HuH-7.5 (cell line): ENCODE data around the gene PTTG1IP2.

Experiments
- DNase-seq: peaks from one replicate; pipeline ENCODE4 v3.0.0; 2011; ENCODE audit warnings: low spot score

PTTG1IP2 gene

GRCh38 chr7:90483251-90483650 is 13.8 kb downstream of the PTTG1IP2 start:
- DNase-seq: no peak

DNA sequence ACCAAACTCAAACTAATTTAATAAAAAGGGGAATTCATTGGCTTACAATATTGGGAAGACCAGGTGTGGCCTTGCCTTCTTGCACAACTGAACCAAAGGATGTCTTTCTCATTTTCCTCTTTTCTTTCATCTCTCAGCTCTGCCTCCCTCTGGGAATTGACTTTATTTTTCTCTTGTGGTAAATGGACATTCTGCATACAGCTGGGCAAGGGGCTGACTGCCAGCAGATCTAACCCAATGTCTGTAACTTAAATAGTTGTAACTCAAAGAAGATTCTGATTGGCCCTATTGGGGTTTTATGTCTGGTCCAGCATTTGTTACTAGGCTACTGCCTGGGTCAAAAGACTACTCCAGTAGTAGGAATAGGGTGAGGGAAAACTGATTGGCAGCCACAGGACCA is 15.3 kb downstream of the PTTG1IP2 start:
- DNase-seq: no peak

GRCh38 chr7:90485734-90486316 is 16.4 kb downstream of the PTTG1IP2 start:
- no peak for DNase-seq

DNA sequence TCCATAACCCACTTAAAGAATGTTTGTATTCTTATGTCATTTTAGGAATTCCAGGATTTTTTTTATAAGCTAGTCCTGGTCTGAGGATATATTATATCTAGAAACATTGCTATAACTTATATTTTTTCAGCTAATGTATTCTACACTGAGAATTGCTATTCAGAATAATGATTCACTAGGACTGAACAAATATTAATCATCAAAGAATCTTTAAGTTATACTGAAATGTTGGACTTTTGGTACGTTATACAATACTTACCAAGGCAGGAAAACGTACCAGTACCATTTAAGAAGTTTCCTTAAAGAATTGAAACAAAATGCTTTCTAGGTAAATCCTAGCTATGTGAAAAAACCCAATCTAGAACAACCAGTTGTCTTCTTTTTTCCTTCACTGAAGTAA is 18.4 kb downstream of the PTTG1IP2 start:
- DNase-seq: no peak

DNA sequence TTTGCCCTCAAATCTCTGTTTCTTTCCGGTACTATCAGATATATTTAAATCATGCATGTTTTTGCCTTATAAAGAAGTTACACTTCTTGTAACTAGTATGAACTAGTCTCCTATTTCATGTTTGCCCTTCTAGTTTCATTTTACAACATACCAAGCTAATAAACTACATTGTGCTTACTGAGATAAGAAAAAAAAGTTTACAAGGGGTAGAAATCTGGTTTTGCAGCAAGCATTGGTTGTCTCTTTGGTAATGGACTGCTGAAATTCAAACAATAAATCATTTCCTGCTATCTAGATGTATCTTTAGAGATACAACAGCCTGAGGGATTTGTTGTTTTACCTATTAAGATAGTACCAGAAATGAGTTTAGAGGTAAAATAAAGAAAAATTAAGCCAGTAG is 18.8 kb downstream of the PTTG1IP2 start:
- DNase-seq: no peak

GRCh38 chr7:90492250-90492649 is 22.8 kb downstream of the PTTG1IP2 start:
- no peak for DNase-seq

- peak; percentile 8 for DNase-seq
These were observed 25.8 kb downstream of the PTTG1IP2 start for GRCh38 chr7:90495241-90495640.

- no peak for DNase-seq
These were observed 33.1 kb downstream of the PTTG1IP2 start for GRCh38 chr7:90502539-90502938.

DNA sequence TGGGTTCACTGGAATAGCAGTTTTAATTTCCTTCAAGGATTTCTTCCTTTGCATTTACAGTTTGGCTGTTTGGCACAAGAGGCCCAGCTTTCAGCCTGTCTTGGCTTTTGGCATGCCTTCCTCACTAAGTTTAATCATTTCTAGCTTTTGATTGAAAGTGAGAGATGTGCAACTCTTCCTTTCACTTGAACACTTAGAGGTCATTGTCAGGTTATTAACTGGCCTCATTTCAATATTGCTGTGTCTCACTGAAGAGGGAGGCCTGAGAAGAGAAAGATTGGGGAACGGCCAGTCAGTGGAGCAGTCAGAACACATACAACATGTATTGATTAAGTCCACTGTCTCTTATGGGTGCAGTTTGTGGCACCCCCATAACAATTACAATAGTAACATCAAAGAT is 33.9 kb downstream of the PTTG1IP2 start:
- no peak for DNase-seq

GRCh38 chr7:90507692-90508091 is 38.3 kb downstream of the PTTG1IP2 start:
- no peak for DNase-seq

- no peak for DNase-seq
These were observed 42.3 kb downstream of the PTTG1IP2 start for GRCh38 chr7:90511776-90512175.

DNA sequence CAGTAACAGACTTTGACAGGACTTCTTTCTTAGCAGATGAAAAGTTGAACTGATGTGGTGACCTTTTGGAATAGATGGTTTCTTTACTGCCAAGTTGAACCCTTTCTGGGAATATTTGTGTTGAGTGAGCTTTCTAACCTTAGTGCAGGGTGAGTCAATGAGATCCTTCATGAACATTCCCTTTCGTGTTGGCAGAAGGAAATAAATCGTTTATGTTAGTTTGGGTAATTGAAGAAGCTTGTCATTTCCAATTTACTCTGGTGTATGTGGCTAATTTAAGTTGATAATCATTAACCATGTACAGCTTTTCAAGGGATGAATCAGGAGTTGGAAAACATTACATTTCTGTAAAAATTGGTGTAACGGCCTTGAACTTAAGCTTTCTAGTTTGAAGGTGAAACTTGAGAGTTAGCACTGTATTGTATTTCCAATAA is 43.4 kb downstream of the PTTG1IP2 start:
- no peak for DNase-seq

- no peak for DNase-seq
These were observed 46.8 kb downstream of the PTTG1IP2 start for GRCh38 chr7:90516257-90516656.

DNA sequence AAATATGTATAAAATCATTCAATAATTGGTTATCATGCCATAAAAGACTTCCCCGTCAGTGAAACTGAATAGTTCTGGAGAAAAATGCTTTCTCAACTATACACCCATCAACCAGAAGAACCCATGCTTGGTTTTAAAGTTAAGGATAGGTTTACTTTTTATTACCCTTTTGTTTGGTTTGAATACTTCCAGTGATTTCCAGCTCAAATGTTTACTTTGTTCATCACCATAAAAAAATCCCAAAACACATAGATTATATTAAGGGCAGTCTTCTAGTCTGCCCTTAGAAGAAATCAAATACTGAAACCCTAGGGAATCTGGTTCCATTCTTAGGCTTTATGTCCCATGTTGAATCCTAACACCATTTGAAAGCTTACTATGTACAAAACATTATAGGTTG is 49.2 kb downstream of the PTTG1IP2 start:
- DNase-seq: no peak

DNA sequence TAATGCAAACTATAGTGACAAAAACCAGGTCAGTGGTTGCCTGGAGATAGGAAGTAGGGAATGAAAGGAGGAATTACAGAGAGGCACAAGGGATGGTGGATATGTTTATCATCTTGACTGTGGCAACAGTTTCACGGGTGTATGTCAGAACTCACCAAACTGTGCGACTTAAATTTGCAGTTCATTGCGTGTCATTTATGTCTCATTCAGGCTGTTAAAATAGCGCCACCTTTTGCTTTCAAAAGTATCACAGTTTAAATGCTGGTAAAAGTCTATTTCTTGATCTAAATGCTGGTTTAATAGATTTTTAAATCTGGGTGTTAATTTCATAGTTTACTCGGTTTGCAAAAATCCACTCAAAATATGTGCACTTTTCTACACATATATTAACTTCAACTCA is 51.0 kb downstream of the PTTG1IP2 start:
- DNase-seq: no peak

DNA sequence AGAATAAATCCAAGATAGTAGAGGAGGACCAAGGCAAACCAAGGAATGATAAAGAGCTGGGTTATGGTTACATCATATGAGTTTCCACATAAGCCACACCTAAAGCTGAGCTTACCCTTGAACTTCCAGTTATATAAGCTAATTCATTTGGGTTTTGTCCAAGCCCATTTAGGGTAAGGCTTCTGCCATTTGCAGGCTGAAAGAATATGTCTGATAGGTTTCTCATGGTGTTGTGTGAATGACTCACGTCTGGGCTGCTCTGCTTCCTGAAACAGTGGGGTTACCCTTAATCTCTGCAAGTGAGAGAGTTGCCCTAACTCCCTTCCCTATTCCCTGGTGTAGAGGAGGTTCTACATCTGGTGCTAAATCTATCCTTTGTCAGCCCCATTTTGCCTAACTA is 60.8 kb downstream of the PTTG1IP2 start:
- no peak for DNase-seq

DNA sequence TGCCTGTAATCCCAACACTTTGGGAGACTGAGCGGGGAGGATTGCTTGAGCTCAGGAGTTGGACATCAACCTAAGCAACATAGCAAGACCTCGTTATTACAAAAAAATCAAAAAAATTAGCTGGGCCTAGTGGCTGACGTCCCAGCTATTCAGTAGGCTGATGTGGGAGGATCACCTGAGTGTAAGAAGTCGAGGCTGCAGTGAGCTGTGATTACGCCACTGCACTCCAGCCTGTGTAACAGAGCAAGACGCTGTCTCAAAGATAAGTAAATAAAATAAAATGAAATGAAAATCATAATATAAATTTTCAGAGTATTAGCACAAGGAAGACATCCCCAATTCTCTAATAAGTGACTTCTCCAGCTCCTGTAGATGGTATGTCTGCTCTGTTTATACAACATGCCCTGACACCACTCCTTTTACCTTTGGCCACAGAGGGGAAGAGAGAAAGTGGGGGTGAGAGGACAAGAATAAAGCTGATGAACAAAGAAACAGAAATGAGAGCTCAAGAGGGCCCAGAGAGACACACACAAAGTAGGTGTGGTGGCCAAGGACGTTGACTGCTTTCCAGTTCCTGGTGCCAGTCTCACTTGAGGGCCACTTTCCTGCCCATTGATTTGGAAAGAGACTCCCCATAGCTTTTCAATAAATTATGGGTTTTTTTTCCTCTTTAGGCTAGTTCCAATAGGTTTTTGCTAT is 62.9 kb downstream of the PTTG1IP2 start:
- DNase-seq: no peak

GRCh38 chr7:90536449-90536848 is 67.0 kb downstream of the PTTG1IP2 start:
- no peak for DNase-seq

- DNase-seq: no peak
These were observed 69.0 kb downstream of the PTTG1IP2 start for GRCh38 chr7:90538405-90538804.

DNA sequence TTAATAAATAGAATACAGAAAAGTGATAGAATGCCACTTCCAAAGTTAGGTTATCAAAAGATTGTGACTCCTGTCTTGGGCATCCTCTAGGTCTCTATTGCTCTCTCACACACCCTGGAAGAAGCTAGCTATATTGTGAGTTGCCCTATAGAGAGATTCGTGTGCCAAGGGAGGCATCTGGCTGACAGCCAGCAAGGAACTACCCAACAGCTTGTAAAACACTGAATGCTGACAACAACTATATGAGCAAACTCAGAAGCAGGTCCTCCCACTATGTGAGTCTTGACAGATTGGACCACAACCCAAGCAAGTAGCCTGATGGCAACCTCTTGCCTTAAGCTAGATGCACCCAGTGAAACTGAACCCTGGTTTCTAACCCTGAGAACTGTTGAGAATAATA is 71.0 kb downstream of the PTTG1IP2 start:
- DNase-seq: no peak

DNA sequence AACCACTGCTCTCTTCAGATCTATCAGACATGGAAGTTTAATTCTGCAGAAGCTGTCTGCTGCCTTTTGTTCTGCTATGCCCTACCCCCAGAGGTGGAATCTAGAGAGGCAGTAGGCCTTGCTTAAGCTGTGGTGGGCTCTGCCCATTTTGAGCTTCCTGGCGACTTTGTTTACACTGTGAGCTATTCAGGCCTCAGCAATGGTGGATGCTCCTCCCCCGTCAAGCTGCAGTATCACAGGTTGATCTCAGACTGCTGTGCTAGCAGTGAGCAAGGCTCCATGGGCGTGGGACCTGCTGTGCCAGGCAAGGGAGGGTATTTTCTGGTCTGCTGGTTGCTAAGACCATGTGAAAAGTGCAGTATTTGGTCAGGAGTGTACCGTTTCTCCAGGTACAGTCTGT is 81.6 kb downstream of the PTTG1IP2 start:
- no peak for DNase-seq

DNA sequence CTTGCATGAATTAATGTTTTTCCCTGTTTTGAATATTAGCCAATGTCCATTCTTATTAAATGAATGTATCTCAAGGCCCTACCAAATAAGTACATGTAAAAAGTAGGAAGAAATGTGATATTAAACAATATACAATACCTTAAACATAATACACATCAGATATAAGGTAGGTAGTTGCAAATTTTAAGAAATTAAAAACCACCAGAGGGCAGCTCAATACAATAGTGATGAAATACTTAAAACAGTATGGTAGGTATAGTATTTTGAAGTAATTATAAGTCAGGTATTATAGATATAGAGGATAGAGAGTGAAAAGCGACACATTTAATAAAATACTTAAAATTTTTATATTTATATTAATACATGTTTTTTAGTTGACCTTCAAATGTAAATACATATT is 83.1 kb downstream of the PTTG1IP2 start:
- DNase-seq: no peak

DNA sequence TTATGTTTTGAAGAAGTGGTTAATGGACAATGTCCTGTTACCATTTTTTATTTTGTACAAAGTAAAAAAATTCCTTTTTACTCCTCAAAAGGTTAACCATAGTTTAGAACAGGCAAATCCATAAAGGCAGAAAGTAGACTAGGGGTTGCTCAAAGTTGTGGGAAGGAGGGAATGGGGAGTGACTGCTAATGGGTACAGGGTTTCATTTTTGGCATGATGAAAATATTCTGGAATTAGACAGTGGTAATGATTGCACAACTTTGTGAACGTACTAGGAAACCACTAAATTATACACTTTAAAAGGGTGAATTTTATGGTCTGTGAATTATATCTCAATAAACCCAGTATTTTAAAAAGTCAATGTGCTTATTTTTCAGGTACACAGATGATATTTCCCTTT is 91.3 kb downstream of the PTTG1IP2 start:
- DNase-seq: no peak
